Left forelimb (tissue), 1 donor: ENCODE results near the gene BRSK2.

ENCODE experiments used
- DNase-seq: peaks from one replicate; pipeline ENCODE4 v3.0.0-alpha.2; 2018; ENCODE audit warnings: low spot score

Gene BRSK2

GRCh38 chr11:1397146-1397861, 7.6 kb downstream of the BRSK2 start:
- no peak for DNase-seq

GRCh38 chr11:1397862-1398527, 8.3 kb downstream of the BRSK2 start:
- no peak for DNase-seq

GRCh38 chr11:1398528-1399235, 8.9 kb downstream of the BRSK2 start:
- DNase-seq: no peak

- DNase-seq: no peak
These were observed 9.9 kb downstream of the BRSK2 start for GRCh38 chr11:1399386-1400316.

- no peak for DNase-seq
These were observed 10.8 kb downstream of the BRSK2 start for GRCh38 chr11:1400317-1401170.

GRCh38 chr11:1401171-1401445, 11.4 kb downstream of the BRSK2 start:
- DNase-seq: no peak

GRCh38 chr11:1401656-1402221, 12.0 kb downstream of the BRSK2 start:
- peak; percentile 85 for DNase-seq

- no peak for DNase-seq
These were observed 12.8 kb downstream of the BRSK2 start for GRCh38 chr11:1402355-1403077.

- no peak for DNase-seq
These were observed 13.4 kb downstream of the BRSK2 start for GRCh38 chr11:1403078-1403620.

- DNase-seq: no peak
These were observed 14.2 kb downstream of the BRSK2 start for GRCh38 chr11:1403721-1404460.

GRCh38 chr11:1404461-1405185, 14.9 kb downstream of the BRSK2 start:
- DNase-seq: no peak

- no peak for DNase-seq
These were observed 15.7 kb downstream of the BRSK2 start for GRCh38 chr11:1405186-1406020.

GRCh38 chr11:1406571-1407485, 17.1 kb downstream of the BRSK2 start:
- DNase-seq: no peak

GRCh38 chr11:1407668-1408067, 17.9 kb downstream of the BRSK2 start:
- no peak for DNase-seq

- DNase-seq: no peak
These were observed 18.6 kb downstream of the BRSK2 start for GRCh38 chr11:1408346-1408745.

GRCh38 chr11:1409108-1409851, 19.5 kb downstream of the BRSK2 start:
- DNase-seq: no peak
